NOMO-1 (cell line): ENCODE results near the gene SPDYC.
"Not testable (repeated sequence)": the region's sequence is repeated elsewhere in the genome, so short reads cannot be mapped to it uniquely, and the experiment has no call there.

ENCODE experiments used
- DNase-seq, 2 experiments: peaks; one replicate each; lab custom pipeline; 2025; ENCODE audit not compliant: unreplicated experiment in 2 of 2; lab: John Stamatoyannopoulos, UW

Gene SPDYC

DNA sequence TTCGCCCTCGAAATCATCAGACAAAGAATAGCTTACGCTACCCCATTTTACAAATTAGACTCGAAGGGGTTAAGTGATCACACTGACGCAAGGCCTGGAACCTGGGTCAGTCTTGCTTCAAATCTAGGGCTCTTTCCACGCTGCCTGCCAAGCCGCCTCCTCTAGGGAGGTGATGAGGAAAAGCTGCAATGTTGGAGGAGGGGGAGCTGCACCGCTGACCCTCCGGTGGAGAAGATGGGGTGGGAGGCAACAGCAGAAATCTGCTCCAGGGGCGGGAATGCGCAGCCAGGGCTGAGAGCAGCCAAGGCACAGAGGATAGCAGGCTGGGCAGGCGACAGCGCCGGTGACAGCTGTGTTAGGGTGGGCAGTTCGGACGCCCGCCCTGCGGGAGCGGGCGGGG, 36.3 kb upstream of the SPDYC start:
- DNase-seq, result no peak

GRCh38 chr11:65134240-65134951, 35.6 kb upstream of the SPDYC start, which contains the start of gene SYVN1:
Gene SYVN1, minus strand, starts transcription at chr11:65134519. Its CDS starts 918 bp downstream, at chr11:65133601.
- DNase-seq, result peak; percentile 80 to 89

GRCh38 chr11:65134952-65135632, 34.9 kb upstream of the SPDYC start:
- peak; percentile 93 to 98 for DNase-seq

DNA sequence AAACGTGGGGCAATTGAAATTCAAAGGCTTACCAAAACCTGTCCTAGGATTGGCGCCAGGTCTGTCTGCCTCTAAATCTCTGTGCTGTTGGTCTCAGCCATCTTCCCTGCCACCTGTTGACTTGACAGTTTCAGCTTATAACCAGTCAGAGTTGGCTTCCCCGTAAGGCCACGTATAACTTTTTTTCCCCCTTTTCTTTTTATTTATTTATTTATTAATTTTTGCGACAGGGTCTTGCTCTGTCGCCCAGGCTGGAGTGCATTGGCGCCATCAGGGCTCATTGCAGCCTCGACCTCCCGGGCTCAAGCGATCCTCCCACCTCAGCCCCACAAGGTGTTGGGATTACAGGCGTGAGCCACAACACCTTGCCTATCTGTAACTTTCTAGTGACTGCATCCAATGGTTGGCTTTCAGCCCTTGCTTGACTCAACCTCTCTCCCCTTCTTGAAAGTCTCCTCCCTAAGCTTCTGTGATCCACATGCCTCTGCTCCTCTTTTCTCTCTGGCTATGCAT, 34.3 kb upstream of the SPDYC start:
- no peak for DNase-seq

GRCh38 chr11:65136515-65137096, 33.4 kb upstream of the SPDYC start:
- DNase-seq, result no peak

DNA sequence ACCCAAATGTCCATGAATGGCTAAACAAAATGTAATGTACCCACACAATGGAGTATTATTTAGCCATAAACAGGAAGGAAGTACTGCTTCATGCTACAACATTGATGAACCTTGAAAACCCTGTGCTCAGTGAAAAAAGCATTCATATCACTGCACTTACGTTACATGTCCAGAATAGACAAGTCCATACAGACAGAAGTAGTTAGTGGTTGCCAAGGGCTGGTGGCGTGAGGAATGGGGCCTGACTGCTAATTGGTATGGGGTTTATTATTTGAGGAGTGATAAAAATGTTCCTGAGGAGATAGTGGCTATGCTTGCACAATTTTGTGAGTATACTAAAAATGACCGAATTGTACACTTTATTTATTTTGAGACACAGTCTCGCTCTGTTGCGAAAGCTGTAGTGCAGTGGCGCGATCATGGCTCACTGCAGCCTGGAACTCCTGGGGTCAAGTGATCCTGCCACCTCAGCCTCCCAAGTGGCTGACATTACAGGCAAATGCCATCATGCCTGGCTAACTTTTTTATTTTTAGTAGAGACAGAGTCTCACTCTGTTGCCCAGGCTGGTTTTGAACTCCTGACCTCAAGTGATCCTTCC, 28.0 kb upstream of the SPDYC start:
- no peak for DNase-seq

DNA sequence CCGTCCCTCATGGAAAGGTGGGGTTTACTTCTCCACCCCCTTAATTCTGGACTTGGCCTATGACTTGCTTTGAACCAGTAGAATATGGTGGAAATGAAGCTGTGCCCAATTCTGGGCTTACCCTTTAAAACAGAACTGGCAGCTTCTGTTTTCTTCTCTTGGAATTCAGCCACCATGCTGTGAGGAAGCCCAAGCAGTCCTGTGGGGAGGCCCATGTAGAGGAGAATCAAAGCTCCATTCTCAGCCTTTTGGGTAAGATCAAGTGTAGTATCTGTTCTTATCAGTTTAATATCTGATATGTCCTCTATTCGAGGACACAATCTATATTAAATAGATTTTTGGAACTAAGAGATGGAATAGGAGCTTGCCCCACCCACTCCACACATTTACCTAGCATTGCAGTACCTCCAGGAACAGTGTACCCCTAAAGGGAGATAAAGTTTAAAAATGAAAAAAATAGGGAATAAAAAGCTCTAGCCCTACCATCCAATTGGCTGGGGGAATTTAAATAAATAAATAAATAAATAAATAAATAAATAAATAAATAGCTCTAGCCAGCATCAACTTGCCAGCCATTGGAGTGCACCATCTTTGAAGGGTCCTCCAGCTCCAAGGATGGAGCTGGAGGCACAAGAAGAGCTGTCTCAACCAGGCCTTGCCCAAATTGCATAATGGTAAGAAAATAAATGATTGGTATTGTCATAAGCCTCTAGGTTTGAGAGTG, 22.5 kb upstream of the SPDYC start:
- no peak for DNase-seq

DNA sequence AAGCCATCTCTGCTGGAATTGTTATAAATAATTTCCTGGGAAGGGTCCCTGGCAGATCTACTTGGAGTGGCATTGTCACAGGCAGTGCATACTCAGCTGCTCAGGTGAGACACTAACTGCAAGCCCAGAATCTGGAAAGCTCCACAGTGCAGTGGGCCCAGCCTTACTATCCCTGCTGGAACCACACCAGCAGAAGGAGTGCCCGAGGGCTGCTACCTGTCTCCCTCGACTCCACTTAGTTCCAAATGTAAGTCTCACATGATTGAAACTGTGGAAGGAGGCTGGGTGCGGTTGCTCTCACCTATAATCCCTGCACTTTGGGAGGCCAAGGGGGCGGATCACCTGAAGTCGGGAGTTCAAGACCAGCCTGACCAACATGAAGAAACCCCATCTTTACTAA, 21.4 kb upstream of the SPDYC start:
- no peak for DNase-seq

DNA sequence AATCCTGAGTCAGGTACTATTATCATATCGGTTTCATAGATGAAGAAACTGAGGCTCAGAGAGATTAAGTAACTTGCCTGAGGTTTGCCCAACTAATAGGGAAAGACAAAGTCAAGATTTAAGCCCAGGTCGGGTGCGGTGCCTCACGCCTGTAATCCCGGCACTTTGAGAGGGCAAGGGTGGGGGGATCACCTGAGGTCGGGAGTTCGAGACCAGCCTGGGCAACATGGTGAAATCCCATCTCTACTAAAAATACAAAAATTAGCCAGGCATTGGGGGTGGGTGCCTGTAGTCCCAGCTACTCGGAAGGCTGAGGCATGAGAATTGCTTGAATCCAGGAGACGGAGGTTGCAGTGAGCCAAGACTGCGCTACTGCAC, 19.9 kb upstream of the SPDYC start:
- not testable (repeated sequence) for DNase-seq

GRCh38 chr11:65150509-65151299, 19.3 kb upstream of the SPDYC start:
- DNase-seq, result peak; percentile 74 to 84

- DNase-seq, result peak in 1 of 2 experiments; percentile 47
Observed at GRCh38 chr11:65151331-65151899, 18.6 kb upstream of the SPDYC start.

GRCh38 chr11:65152122-65152521, 17.9 kb upstream of the SPDYC start:
- peak in 1 of 2 experiments; percentile 52 for DNase-seq

- peak in 1 of 2 experiments; percentile 11 for DNase-seq
Observed at GRCh38 chr11:65156256-65156655, 13.8 kb upstream of the SPDYC start.

DNA sequence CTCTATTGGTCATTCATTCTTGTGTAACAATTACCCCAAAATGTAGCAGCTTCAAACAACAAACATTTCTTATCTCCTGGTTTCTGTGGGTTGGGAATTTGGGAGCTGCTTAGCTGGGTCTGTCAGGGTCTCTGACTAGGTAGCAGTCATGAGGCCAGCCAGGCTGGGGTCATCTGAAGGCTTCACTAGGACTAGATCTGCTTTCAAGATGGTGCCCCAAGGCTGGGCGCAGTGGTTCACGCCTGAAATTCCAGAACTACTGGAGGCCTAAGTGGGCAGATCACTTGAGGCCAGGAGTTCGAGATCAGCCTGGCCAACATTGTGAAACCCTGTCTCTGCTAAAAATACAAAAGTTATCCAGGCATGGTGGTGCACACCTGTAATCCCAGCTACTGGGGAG, 13.1 kb upstream of the SPDYC start:
- DNase-seq, result no peak

DNA sequence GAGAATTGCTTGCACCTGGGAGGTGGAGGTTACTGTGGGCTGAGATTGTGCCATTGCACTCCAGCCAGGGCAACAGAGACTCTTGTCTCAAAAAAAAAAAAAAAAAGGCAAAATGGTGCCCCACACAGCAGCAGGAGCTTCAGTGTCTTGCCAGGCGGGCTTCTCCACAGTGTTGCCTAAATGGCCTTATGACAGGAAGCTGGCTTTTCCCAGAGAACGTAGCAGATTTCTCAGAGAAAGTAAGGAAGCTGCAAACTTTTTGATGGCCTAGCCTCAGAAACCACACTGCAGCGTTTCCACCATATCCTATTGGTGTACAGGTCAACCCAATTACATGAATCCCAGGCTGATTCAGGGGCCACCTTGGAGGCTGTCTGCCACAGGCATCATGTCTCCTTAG, 12.7 kb upstream of the SPDYC start:
- no peak for DNase-seq

GRCh38 chr11:65159012-65159411, 11.0 kb upstream of the SPDYC start:
- DNase-seq, result no peak

GRCh38 chr11:65160643-65161042, 9.4 kb upstream of the SPDYC start:
- no peak for DNase-seq

GRCh38 chr11:65163684-65164083, 6.3 kb upstream of the SPDYC start:
- DNase-seq, result no peak
